DOHH2 (cell line): ENCODE data around the gene UBE2D4.

Experiments
- CTCF ChIP-seq: fragments of 200-600 bp; sonication (generic); IDR thresholded peaks from one replicate; pipeline ENCODE4 v1.5.1; 2014; ENCODE audit warnings: antibody characterized with exemption, mild to moderate bottlenecking, low read depth, low read length; ENCODE audit not compliant: poor library complexity, severe bottlenecking
- EZH2phosphoT487 ChIP-seq: fragments of 200-600 bp; sonication (generic); IDR thresholded peaks from 2 replicates; pipeline ENCODE4 v1.6.1; 2017; ENCODE audit warnings: borderline replicate concordance, mild to moderate bottlenecking, antibody characterized with exemption, low read length, moderate library complexity, mixed read lengths

- TF ChIP-seq CTCF: no peak
- no peak for TF ChIP-seq EZH2phosphoT487
These were observed 45.6 kb upstream of the UBE2D4 start for GRCh38 chr7:43880596-43880995.
